ENCODE measurements around the gene MRTFB.

- TF ChIP-seq POLR2A (IDR thresholded peaks at IDR 0.05) (no peak), CTCF (IDR thresholded peaks at IDR 0.05) (no peak)
Measured at GRCh38 chr16:14070877-14071575, at the start of gene MRTFB.

All from lower leg skin (tissue), 3 donors.